Measurements from ENCODE around the gene PIEZO1.
"Not testable (repeated sequence)": the region's sequence is repeated elsewhere in the genome, so short reads cannot be mapped to it uniquely, and the experiment has no call there.

PIEZO1 gene

DNA sequence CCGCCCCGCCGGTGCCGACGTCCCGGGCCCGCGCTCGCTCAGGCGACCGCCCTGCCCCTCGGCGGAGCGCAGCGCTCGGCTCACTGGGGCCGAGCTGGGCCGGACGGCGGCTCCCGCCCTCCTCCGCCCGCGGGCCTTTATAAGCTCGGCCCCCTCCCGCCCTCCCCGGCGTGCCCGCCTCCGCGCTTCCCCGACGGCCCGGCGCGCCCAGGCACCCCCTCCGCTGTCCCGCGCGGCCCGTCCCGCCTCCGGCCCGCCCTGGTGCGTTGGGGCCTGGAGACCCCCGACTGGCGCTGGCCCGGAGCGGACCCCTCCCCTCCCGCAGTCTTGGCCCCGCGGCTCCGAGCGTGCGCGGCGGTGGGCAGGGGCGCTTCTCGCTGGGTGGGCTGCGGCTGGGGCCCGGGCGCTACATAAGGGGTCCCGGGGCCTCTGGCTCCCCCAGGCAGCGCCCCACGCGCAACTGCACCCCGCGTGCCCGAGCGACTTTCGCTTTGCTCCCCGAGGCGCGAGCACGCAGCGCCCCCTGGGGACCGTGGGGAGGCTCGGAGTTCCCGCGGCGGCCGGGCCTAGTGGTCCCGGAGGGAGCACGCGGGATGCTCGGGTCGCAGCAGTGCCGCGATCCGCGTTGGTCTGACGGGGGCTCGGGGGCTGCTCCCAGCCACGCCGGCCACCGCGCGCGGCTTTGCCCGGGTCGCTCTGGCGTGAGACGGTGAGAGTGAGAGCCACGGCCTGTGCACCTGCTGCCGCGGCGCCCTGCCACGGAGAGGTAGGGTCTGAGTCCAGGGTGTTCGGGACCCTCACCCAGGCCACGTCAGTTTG, at the start of gene PIEZO1:
TSS of gene PIEZO1 (minus strand) at position 115 of the 819 bp plus-strand sequence. CDS start 256 bp downstream, outside the sequence.
- DNase-seq, result no peak

- DNase-seq, result no peak
Observed at GRCh38 chr16:88834670-88835069, 49.6 kb upstream of the PIEZO1 start.

GRCh38 chr16:88833086-88833485, 48.1 kb upstream of the PIEZO1 start:
- no peak for DNase-seq

GRCh38 chr16:88831838-88832237, 46.8 kb upstream of the PIEZO1 start:
- DNase-seq, result no peak

DNA sequence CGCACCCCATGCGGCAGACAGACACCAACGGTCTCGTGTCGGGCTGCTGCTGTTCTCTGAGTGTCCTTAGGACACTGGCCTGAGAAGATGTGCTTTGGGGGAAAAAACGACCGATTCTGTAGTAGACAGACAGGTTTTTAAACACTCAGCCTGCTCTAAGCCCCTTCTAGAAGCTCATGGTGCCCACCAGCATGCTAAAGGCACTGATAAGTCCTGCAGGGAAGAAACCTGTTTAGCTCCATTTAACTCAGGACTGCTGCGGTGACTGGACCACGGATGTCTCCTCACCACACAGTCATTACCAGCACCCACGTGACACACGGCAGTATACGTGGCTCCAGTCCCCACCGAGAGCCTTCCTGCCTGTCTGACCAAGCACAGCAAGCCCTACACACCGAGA, 45.8 kb upstream of the PIEZO1 start:
- DNase-seq, result no peak

GRCh38 chr16:88830258-88830657, 45.2 kb upstream of the PIEZO1 start:
- DNase-seq, result no peak

GRCh38 chr16:88828711-88829110, 43.7 kb upstream of the PIEZO1 start:
- DNase-seq, result no peak

GRCh38 chr16:88827727-88828126, 42.7 kb upstream of the PIEZO1 start:
- DNase-seq, result no peak

DNA sequence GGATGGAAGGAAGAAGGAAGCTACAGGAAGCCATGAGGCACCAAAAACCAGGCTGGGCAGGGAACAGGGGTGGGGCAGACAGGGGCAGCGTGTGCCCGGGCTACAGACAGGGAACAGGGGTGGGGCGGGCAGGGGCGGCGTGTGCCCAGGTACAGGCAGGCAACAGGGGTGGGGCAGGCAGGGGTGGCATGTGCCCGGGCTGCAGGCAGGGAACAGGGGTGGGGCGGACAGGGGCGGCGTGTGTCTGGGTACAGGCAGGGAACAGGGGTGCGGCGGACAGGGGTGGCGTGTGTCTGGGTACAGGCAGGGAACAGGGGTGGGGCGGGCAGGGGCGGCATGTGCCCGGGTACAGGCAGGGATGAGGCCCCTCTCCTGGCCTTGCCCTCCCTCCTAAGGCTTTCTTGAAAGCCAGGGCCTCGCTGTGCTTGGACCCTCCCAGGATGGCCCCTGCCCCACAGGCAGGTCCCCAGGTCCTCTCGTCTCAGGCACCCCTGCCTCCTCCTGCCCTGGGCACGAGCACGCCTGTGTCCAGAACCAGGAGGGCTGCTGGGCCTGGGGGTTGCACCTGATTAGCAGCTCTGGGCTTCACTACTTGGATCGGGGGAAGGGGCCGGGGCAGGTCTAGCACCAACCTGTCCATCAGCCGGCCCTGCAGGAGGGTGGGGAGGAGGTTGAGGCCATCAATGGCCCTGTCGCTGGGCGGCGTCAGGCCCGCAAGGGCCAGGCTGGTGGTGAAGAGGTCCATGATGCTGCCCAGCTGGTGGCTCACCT, 41.2 kb upstream of the PIEZO1 start:
- DNase-seq, result no peak

- no peak for DNase-seq
Observed at GRCh38 chr16:88825146-88825545, 40.1 kb upstream of the PIEZO1 start.

DNA sequence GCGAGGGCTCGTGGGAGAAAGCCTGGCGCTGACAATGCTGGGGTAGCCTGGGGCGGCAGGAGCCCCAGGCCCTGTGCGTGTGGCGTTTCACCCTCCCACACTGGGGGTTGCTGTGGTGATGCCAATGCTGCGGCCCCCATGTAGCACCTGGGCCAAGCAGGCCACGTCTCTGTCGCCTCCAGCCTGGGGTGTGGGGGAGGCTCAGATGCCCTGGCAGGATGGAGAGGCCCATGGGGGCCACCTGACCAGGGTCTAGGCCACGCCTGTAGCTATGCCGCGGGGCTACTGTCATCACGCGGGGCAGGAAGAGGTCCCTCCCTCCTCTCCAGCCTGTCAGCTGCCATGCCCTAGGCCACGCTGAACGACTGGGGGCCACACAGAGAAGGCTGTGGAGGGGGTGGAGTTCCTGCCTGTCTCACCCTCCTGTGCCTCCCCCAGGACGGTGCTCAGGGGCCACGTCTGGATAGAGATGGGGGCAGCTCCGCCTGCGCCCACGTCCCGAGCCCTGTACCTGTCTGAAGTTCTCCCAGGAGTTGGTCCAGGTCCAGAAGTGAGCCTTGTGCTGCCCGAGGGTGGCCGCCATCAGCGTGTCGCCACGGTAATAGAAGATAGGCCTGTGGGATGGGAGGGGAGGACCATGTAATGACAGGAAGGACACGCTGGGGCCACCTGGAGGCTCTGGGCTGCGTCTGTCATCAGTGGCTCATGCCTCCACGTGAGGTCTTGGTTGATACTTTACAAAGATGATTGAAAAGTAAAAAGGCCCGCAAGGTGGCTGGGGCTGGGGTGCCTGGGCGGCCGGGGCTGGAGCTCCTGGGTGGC, 39.4 kb upstream of the PIEZO1 start:
- DNase-seq, result no peak

- not testable (repeated sequence) for DNase-seq
Observed at GRCh38 chr16:88823646-88824045, 38.6 kb upstream of the PIEZO1 start.

GRCh38 chr16:88822281-88823040, 37.4 kb upstream of the PIEZO1 start:
- DNase-seq, result no peak

DNA sequence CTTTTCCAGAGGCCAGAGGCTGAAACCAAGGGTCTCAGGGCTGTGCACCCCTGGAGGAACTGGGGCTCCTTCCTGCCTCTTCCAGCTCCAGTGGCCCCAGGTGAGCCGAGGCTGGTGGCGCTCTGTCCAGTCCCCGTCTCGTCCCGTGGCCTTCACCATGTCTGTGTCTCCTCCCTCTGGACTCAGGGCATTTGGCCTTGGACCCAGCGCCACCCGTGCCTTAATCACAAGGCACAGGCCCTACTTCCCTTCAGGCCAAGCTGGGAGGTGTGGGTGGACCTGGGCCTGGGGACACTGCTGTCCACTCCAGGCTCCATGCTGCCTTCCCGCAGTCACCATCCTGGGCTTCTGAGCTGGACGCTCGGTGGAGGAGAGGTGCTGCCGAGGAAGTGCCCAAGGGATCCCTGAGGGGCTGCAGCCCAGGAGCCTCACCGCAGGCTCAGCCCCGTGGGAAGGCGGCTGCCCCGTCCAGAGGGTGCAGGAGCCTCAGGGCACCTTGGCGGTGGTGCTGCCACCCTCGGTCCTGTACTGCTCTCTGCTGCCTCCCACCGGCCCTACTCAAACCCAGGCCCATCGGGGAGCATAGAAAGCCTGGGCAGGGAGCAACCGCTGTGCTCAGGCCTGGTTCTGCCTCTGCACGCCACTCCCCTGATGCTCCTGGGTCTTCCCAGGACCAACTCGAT, 36.3 kb upstream of the PIEZO1 start:
- no peak for DNase-seq

DNA sequence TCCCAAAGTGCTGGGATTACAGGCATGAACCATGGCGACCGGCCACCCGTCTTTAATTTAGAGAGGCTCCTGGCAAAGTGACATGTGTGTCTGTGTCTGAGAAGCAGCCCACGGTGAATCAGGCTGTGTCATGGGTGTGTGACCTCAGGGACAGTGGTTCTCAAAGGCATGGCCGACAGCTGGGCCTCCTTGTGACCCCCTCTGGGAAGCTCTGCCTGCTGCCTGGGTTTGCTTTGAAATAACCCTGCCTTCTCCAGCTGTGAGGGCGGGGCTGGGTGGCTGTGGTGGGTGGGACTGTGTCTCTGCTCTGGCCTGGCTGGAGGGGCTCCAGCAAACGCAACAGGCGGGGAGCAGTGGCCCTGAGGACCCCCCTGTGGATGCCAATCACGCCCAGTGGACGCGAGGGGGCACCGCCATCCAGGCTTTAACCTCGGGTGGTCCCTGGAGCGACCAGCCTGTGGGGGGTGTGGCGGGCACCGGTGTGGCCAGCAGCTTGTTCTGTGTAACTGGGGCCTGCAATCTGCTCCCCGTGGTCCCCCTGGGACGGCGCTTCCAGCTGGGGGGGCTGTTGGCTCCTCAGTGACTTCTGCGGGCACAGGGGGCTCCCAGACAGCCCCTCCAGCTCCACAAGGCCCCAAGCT, 35.5 kb upstream of the PIEZO1 start:
- DNase-seq, result no peak

GRCh38 chr16:88819126-88819525, 34.1 kb upstream of the PIEZO1 start:
- no peak for DNase-seq

- no peak for DNase-seq
Observed at GRCh38 chr16:88818575-88818874, 33.5 kb upstream of the PIEZO1 start.

GRCh38 chr16:88817785-88818574, 33.0 kb upstream of the PIEZO1 start:
- DNase-seq, result no peak

DNA sequence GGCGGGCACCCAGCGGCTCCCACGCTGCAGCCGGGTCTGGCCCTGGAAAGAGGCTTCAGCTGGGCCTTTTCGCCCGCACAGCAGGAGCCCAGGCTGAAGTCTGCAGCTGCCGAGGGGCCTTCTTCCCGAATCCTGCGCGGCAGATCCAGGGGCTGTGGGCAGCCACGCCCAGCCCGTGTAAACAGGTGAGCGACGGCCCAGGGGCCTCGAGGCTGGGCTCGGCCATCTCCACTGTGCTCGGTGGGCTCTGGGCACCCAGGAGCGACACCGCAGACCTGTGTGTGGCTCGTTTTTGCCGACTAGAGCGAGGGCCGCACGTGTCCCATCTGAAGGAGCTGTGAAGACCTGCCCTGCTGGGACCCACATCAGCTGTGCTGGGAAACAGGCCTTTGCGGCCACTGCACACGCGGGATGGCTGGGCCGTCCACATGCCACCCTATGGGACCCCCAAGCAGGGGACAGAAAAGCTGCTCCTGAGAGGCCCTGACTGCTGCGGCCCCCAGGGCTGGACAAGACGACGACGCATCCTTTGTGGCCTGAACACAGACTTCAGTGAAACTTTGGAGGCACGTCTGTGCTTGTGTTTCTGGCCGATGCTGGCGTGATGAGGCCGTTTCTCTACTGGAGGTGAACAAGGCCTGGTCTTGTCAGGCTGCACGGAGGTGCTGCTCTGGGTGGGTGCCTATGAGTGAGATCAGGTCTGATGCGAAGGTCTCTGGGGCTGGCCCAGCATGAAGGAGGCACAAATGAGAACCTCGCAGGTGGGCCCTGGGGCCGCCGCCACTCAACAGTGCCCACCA, 31.9 kb upstream of the PIEZO1 start:
- DNase-seq, result no peak
